Measurements from ENCODE around the gene PRSS57.

PRSS57 gene

GRCh38 chr19:655691-656090, 39.6 kb downstream of the PRSS57 start:
- no peak for DNase-seq (ENCODE audit: low read depth, low spot score)
- H3K27ac ChIP-seq: no peak overlapping the region

DNA sequence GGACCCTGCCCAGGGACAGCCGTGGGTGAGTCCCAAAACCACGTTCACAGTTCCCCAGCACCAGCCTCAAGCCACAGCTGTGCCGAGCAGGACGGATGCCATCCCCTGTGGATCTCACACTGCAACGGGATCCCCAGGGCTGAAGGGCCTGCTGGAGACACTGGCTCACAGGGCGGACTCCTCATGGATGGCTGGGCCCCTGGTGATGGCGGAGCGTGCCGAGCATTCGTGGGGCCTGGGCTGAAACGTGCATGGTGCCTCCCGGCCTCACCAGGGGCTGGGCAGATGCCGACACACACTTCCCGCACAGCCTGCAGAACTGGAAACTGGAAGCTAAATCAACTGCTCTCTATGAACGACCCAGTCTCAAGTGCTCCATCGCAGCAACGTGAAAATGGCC, 41.8 kb downstream of the PRSS57 start:
- no peak overlapping the region for H3K27ac ChIP-seq

DNA sequence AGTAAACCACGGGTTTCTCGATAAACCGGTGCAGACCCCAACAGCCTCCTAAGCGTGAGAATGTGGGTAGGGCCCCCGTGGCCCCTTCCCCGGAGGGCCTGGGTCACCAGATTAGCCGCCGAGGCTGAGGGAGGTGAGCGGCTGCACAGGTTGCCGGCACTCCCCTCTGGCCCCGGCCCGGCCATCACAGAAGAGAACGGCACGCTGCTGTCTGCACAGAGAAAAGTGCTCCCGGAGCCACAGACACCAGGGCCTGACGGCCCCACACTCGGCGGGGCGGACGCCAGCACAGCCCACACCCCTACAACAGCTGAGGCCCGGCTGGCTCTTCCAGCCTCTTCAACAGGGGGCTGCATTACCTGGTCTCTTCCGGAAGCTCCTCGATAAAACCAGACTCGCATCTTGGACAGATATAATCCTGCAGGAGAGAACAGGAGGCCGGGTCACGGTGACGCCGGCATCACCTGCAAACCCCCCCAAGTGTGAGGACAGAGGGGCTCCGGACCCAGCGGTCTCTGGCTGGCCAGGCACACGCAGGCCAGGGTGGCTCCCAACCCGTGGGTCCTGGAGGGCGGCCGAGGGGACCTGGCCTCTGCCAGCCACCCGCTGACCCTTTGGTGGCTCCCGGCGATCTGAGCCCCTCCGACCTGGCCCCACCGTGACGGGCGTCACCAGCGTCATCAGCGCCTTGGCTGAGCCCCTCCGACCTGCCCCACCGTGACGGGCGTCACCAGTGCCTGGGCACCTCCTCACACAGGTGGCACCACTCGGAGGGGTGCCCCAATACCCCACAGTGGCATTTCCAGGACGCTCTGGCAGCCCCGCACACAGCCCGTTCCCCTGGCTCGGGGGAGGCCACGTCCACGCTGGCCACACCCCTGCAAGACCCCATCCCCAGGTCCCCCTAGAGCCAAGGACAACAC, 42.5 kb downstream of the PRSS57 start:
- H3K27ac ChIP-seq: no peak overlapping the region
- no peak for DNase-seq (ENCODE audit: low read depth, low spot score)

More for the DNA sequence above, 41.8 kb downstream of the PRSS57 start:
- no peak for DNase-seq (ENCODE audit: low read depth, low spot score)

GRCh38 chr19:651991-652390, 43.3 kb downstream of the PRSS57 start:
- H3K27ac ChIP-seq: no peak overlapping the region
- no peak for DNase-seq (ENCODE audit: low read depth, low spot score)

DNA sequence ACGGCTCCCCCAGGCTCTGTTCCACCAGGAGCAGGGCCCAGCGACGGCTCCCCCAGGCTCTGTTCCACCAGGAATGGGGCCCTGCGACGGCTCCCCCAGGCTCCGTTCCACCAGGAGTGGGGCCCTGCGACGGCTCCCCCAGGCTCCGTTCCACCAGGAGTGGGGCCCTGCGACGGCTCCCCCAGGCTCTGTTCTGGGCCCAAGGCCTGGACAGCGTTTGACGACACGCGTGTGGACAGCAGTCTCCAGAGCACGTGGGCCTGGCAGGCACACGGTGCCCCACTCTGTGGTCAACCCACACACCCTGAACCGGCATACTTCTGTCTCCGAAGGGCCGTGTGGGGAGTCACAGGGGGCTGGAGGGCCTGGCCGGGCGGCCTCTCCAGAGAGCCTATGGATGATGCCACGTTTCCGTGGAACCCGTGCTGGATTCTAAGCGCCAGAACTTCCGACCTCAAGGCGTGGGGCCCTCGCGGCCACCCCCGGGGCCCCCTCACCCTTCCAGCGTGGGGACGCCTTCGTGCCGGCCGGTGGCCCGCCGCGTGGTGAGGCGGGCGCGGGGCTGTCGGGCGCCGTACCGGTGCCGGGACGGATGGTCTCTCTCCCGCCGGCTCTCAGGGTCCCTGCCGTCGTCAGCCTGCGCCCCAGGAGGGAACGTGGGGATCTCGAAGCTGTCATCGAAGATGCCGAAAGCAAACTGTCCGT, 44.0 kb downstream of the PRSS57 start:
- no peak for DNase-seq (ENCODE audit: low read depth, low spot score)
- H3K27ac ChIP-seq: no peak overlapping the region

GRCh38 chr19:650121-650520, 45.1 kb downstream of the PRSS57 start:
- no peak overlapping the region for H3K27ac ChIP-seq
- DNase-seq (ENCODE audit: low read depth, low spot score): no peak

GRCh38 chr19:648904-649801, 46.1 kb downstream of the PRSS57 start:
- DNase-seq (ENCODE audit: low read depth, low spot score): no peak
- no peak overlapping the region for H3K27ac ChIP-seq

DNA sequence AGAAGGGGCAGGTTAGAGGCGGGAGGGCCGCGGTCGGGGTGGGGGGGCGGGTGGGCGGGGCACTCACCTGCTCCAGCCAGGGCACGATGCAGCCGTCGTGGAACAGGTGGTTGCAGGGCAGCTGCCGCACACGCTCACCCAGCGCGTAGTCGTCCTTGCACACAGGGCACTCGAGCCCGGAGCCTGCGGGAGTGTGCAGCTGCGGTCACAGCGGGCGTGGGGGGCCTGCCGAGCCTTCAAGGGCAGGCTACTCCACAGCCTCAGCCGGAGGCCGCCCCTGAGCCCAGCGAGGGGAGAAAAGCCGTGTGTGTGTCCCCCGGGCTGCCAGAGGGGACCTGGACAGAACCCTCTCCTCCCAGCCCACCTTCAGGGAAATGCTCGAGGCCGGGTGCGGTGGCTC, 46.9 kb downstream of the PRSS57 start:
- H3K27ac ChIP-seq: no peak overlapping the region
- no peak for DNase-seq (ENCODE audit: low read depth, low spot score)

GRCh38 chr19:647566-648284, 47.5 kb downstream of the PRSS57 start:
- no peak overlapping the region for H3K27ac ChIP-seq

GRCh38 chr19:646779-647565, 48.3 kb downstream of the PRSS57 start:
- DNase-seq (ENCODE audit: low read depth, low spot score): no peak
- no peak overlapping the region for H3K27ac ChIP-seq

More at GRCh38 chr19:647566-648284, 47.5 kb downstream of the PRSS57 start:
- no peak for DNase-seq (ENCODE audit: low read depth, low spot score)

DNA sequence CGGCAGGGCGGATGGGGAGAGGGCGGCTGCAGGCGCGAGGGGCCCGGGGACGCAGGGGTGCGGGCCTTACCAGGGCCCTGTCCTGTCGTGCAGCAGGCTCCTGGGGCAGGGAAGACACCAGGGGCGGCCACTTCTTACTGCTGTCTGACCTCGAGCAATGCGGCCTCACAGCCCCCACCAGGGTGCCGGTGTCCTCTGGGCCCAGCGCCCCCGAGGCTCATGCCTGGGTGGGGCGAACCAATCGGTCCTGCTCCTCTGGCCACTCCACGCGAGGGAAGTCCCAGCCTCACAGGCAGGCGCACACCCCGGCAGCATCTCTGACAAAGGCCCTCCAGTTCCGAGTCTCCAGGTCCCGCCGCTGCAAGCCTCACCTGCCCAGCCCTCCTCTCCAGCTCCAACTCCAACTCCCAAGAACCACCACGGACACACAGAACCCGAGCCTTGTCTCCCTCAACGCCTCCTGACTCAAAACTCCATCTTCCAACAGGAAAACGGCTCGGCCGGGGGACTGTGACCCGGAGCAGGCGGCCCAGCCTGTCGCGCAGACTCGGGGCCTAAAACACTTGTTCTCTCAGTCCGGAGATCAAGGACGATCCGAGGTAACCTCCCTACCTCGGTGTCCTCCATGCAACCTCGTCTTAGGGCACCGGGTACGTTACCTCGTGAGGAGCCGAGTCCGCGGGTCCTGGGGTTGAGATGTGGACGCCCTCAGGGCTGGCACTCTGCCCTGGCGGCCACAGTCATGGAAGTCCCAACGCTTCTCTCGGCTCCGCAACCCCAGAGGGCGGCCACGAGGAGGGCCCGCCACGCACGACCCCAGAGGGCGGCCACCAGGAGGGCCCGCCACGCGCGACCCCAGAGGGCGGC, 49.1 kb downstream of the PRSS57 start:
- no peak overlapping the region for H3K27ac ChIP-seq
- DNase-seq (ENCODE audit: low read depth, low spot score): no peak

GRCh38 chr19:644789-645188, 50.5 kb downstream of the PRSS57 start:
- H3K27ac ChIP-seq: no peak overlapping the region
- DNase-seq (ENCODE audit: low read depth, low spot score): no peak

GRCh38 chr19:644363-644762, 50.9 kb downstream of the PRSS57 start:
- DNase-seq (ENCODE audit: low read depth, low spot score): no peak
- H3K27ac ChIP-seq: no peak overlapping the region

DNA sequence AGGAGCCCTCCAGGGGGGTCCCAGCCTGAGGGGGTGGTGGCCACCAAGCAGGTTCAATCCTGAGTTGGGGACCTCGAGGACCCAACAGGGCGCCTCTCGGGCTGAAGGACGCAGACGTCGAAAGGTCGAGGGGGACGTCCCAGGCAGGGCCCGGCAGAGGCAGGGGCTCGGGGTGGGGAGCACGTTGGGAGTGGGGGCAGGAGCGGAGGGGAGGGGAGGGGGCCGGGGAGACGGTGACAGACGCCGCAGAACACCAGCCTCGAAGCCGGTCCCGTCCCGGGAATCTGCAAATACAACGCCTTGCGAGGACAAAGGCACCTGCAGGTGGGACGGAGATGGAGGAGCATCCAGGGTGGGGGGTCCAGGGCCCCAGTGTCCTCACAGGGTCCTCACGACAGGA, 51.5 kb downstream of the PRSS57 start:
- H3K27ac ChIP-seq: no peak overlapping the region
- DNase-seq (ENCODE audit: low read depth, low spot score): no peak

- no peak for DNase-seq (ENCODE audit: low read depth, low spot score)
- H3K27ac ChIP-seq: no peak overlapping the region
Observed at GRCh38 chr19:642767-643727, 52.2 kb downstream of the PRSS57 start.

DNA sequence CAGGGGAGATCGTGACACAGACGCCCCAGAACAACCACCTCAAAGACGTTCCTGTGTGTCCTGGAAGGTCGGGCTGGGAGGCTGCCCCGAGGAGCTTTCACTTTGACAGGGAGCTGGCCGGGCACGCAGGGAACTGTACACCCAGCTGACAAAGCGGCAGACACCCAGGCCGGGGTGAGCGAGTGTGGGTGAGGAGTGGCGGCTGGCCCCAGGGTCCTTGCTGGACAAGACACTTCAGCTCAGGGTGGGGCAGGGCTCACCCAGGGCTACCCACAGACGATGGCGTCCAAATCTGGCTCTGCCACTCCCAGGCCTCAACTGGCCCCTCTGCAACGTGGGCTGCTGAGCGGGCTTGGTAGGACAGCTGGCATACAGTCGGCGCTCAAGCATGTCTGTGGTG, 53.5 kb downstream of the PRSS57 start:
- DNase-seq (ENCODE audit: low read depth, low spot score): no peak
- H3K27ac ChIP-seq: no peak overlapping the region

DNA sequence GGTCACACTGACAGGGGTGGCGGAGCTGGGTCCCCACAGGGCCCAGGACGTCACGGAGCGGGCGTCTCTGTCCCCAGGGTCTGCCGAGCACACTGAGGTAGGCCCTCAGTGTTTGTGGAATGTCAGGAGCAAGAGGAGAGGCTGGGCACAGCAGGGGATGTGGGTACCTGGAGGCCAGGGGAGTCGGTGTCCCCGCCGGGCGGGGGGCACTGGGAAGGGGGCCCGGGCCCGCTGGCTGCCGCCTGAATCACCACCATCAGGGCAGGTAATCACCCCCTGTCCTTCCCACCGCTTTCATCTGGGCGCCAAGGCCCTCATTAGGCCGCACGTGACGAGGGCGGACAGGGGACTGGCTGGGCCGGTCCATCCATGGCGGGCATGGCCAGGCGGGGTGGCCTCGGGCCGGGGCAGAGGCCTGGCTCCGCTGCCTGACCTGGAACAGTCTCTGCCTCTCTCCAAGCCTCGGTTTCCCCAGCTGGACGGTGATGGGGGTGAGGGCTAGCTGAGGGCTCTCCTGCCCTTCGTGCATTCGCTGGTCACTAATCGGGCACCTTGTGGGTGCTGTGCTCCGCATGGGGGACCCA, 54.6 kb downstream of the PRSS57 start:
- H3K27ac ChIP-seq: no peak overlapping the region

More for the DNA sequence above, 54.6 kb downstream of the PRSS57 start:
- no peak for DNase-seq (ENCODE audit: low read depth, low spot score)

Data from epithelial cell of prostate (primary cell).